ENCODE measurements around the gene CERS6.

The CERS6 gene

GRCh38 chr2:168729455-168729854, 273.4 kb downstream of the CERS6 start:
- H3K9ac ChIP-seq (ENCODE audit: low read depth, low read length): no peak overlapping the region
- no peaks in the 10 kb centered on the region for H3K27me3 ChIP-seq (ENCODE audit: insufficient read depth, low read length)
- no peak overlapping the region for H3K27ac ChIP-seq (ENCODE audit: low read depth, low read length)
- H3K36me3 ChIP-seq (ENCODE audit: insufficient read depth, low read length): no peaks in the 10 kb centered on the region
- WGBS: 93% methylated on average over 2 of the region's 2 CpGs
- no peak overlapping the region for H3K4me3 ChIP-seq (ENCODE audit: low read length)
- H3K4me1 ChIP-seq (ENCODE audit: insufficient read depth, low read length): peaks cover 31% of the 10 kb centered on the region
- no peaks in the 10 kb centered on the region for H3K9me3 ChIP-seq (ENCODE audit: insufficient read depth, low read depth, low read length)

GRCh38 chr2:168730344-168730743, 274.3 kb downstream of the CERS6 start:
- Histone ChIP-seq H3K9me3 (ENCODE audit: insufficient read depth, low read depth, low read length) (no peaks in the 10 kb centered on the region), H3K27ac (ENCODE audit: low read depth, low read length) (no peak overlapping the region), H3K27me3 (ENCODE audit: insufficient read depth, low read length) (no peaks in the 10 kb centered on the region), H3K36me3 (ENCODE audit: insufficient read depth, low read length) (no peaks in the 10 kb centered on the region), H3K4me1 (ENCODE audit: insufficient read depth, low read length) (peaks cover 31% of the 10 kb centered on the region), H3K9ac (ENCODE audit: low read depth, low read length) (no peak overlapping the region), H3K4me3 (ENCODE audit: low read length) (no peak overlapping the region)
- 59% methylated on average over 4 of the region's 4 CpGs for WGBS

GRCh38 chr2:168731002-168731401, 274.9 kb downstream of the CERS6 start:
- H3K9ac ChIP-seq (ENCODE audit: low read depth, low read length): no peak overlapping the region
- peaks cover 31% of the 10 kb centered on the region for H3K4me1 ChIP-seq (ENCODE audit: insufficient read depth, low read length)
- no peak overlapping the region for H3K27ac ChIP-seq (ENCODE audit: low read depth, low read length)
- no peaks in the 10 kb centered on the region for H3K27me3 ChIP-seq (ENCODE audit: insufficient read depth, low read length)
- 43% methylated on average over 2 of the region's 2 CpGs for WGBS
- H3K36me3 ChIP-seq (ENCODE audit: insufficient read depth, low read length): no peaks in the 10 kb centered on the region
- H3K4me3 ChIP-seq (ENCODE audit: low read length): no peak overlapping the region
- no peaks in the 10 kb centered on the region for H3K9me3 ChIP-seq (ENCODE audit: insufficient read depth, low read depth, low read length)

GRCh38 chr2:168731616-168732015, 275.5 kb downstream of the CERS6 start:
- Histone ChIP-seq H3K4me3 (ENCODE audit: low read length) (no peak overlapping the region), H3K9me3 (ENCODE audit: insufficient read depth, low read depth, low read length) (no peaks in the 10 kb centered on the region), H3K27me3 (ENCODE audit: insufficient read depth, low read length) (no peaks in the 10 kb centered on the region), H3K27ac (ENCODE audit: low read depth, low read length) (no peak overlapping the region), H3K9ac (ENCODE audit: low read depth, low read length) (no peak overlapping the region), H3K36me3 (ENCODE audit: insufficient read depth, low read length) (no peaks in the 10 kb centered on the region), H3K4me1 (ENCODE audit: insufficient read depth, low read length) (peaks cover 31% of the 10 kb centered on the region)
- 36% methylated on average over 2 of the region's 3 CpGs for WGBS

- Histone ChIP-seq H3K36me3 (ENCODE audit: insufficient read depth, low read length) (no peaks in the 10 kb centered on the region), H3K4me1 (ENCODE audit: insufficient read depth, low read length) (peaks cover 31% of the 10 kb centered on the region), H3K9ac (ENCODE audit: low read depth, low read length) (no peak overlapping the region), H3K4me3 (ENCODE audit: low read length) (no peak overlapping the region), H3K9me3 (ENCODE audit: insufficient read depth, low read depth, low read length) (no peaks in the 10 kb centered on the region), H3K27ac (ENCODE audit: low read depth, low read length) (no peak overlapping the region), H3K27me3 (ENCODE audit: insufficient read depth, low read length) (no peaks in the 10 kb centered on the region)
- 79% methylated on average over 2 of the region's 2 CpGs for WGBS
These were observed 276.0 kb downstream of the CERS6 start for GRCh38 chr2:168732100-168732499.

GRCh38 chr2:168732506-168732905, 276.4 kb downstream of the CERS6 start:
- H3K9me3 ChIP-seq (ENCODE audit: insufficient read depth, low read depth, low read length): no peaks in the 10 kb centered on the region
- H3K27ac ChIP-seq (ENCODE audit: low read depth, low read length): no peak overlapping the region
- H3K4me1 ChIP-seq (ENCODE audit: insufficient read depth, low read length): peaks cover 31% of the 10 kb centered on the region
- H3K27me3 ChIP-seq (ENCODE audit: insufficient read depth, low read length): no peaks in the 10 kb centered on the region
- H3K4me3 ChIP-seq (ENCODE audit: low read length): no peak overlapping the region
- no peak overlapping the region for H3K9ac ChIP-seq (ENCODE audit: low read depth, low read length)
- no peaks in the 10 kb centered on the region for H3K36me3 ChIP-seq (ENCODE audit: insufficient read depth, low read length)

- 96% methylated on average over 6 of the region's 6 CpGs for WGBS
- Histone ChIP-seq H3K9me3 (ENCODE audit: insufficient read depth, low read depth, low read length) (no peaks in the 10 kb centered on the region), H3K4me1 (ENCODE audit: insufficient read depth, low read length) (peaks cover 31% of the 10 kb centered on the region), H3K36me3 (ENCODE audit: insufficient read depth, low read length) (no peaks in the 10 kb centered on the region), H3K27ac (ENCODE audit: low read depth, low read length) (no peak overlapping the region), H3K4me3 (ENCODE audit: low read length) (no peak overlapping the region), H3K9ac (ENCODE audit: low read depth, low read length) (no peak overlapping the region), H3K27me3 (ENCODE audit: insufficient read depth, low read length) (no peaks in the 10 kb centered on the region)
These were observed 278.2 kb downstream of the CERS6 start for GRCh38 chr2:168734199-168734760.

- 92% methylated on average over 10 of the region's 12 CpGs for WGBS
- Histone ChIP-seq H3K36me3 (ENCODE audit: insufficient read depth, low read length) (no peaks in the 10 kb centered on the region), H3K4me3 (ENCODE audit: low read length) (no peak overlapping the region), H3K27me3 (ENCODE audit: insufficient read depth, low read length) (no peaks in the 10 kb centered on the region), H3K27ac (ENCODE audit: low read depth, low read length) (no peak overlapping the region), H3K9me3 (ENCODE audit: insufficient read depth, low read depth, low read length) (no peaks in the 10 kb centered on the region), H3K9ac (ENCODE audit: low read depth, low read length) (no peak overlapping the region), H3K4me1 (ENCODE audit: insufficient read depth, low read length) (peaks cover 7% of the 10 kb centered on the region)
These were observed 280.8 kb downstream of the CERS6 start for GRCh38 chr2:168736649-168737445.

- H3K4me3 ChIP-seq (ENCODE audit: low read length): no peak overlapping the region
- no peak overlapping the region for H3K9ac ChIP-seq (ENCODE audit: low read depth, low read length)
- WGBS: 88% methylated on average over 1 of the region's 1 CpG
- no peaks in the 10 kb centered on the region for H3K9me3 ChIP-seq (ENCODE audit: insufficient read depth, low read depth, low read length)
- H3K36me3 ChIP-seq (ENCODE audit: insufficient read depth, low read length): no peaks in the 10 kb centered on the region
- H3K4me1 ChIP-seq (ENCODE audit: insufficient read depth, low read length): no peaks in the 10 kb centered on the region; the same call in 1 of the 2 replicates
- H3K27me3 ChIP-seq (ENCODE audit: insufficient read depth, low read length): no peaks in the 10 kb centered on the region
- no peak overlapping the region for H3K27ac ChIP-seq (ENCODE audit: low read depth, low read length)
These were observed 282.0 kb downstream of the CERS6 start for GRCh38 chr2:168738062-168738461.

GRCh38 chr2:168740360-168740759, 284.3 kb downstream of the CERS6 start:
- Histone ChIP-seq H3K9ac (ENCODE audit: low read depth, low read length) (no peak overlapping the region), H3K27me3 (ENCODE audit: insufficient read depth, low read length) (no peaks in the 10 kb centered on the region), H3K9me3 (ENCODE audit: insufficient read depth, low read depth, low read length) (no peaks in the 10 kb centered on the region), H3K36me3 (ENCODE audit: insufficient read depth, low read length) (no peaks in the 10 kb centered on the region), H3K4me3 (ENCODE audit: low read length) (no peak overlapping the region), H3K27ac (ENCODE audit: low read depth, low read length) (no peak overlapping the region), H3K4me1 (ENCODE audit: insufficient read depth, low read length) (no peaks in the 10 kb centered on the region; the same call in 1 of the 2 replicates)
- 92% methylated on average over 3 of the region's 3 CpGs for WGBS

- Histone ChIP-seq H3K9ac (ENCODE audit: low read depth, low read length) (no peak overlapping the region), H3K9me3 (ENCODE audit: insufficient read depth, low read depth, low read length) (no peaks in the 10 kb centered on the region), H3K4me1 (ENCODE audit: insufficient read depth, low read length) (no peaks in the 10 kb centered on the region; the same call in 1 of the 2 replicates), H3K36me3 (ENCODE audit: insufficient read depth, low read length) (no peaks in the 10 kb centered on the region), H3K4me3 (ENCODE audit: low read length) (no peak overlapping the region), H3K27ac (ENCODE audit: low read depth, low read length) (no peak overlapping the region), H3K27me3 (ENCODE audit: insufficient read depth, low read length) (no peaks in the 10 kb centered on the region)
- WGBS: 86% methylated on average over 1 of the region's 3 CpGs
These were observed 284.7 kb downstream of the CERS6 start for GRCh38 chr2:168740788-168741187.

Measured in HUES64 (cell line).